ENCODE results near the gene C12orf42.

DNA sequence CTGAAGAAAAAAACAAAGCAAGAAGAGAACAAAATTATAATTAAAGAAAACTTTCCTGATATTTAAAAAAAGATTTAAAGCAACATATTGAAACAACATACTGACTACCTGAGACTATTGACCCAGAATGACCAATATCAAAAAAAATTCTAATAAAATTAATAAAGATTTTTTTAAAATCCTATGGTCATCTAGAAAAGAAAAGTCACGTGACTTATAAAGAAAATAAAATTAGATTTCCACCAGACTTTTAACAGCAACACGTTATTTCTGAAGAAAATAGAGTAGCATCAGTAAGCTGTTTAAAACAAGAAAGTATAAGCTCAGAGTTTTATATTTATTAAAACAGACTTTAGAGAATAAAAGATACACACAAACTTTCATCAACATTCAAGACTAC is 238.0 kb downstream of the C12orf42 start:
- TF ChIP-seq GATA3 (IDR thresholded peaks at IDR 0.05; ENCODE audit: low read depth, low read length): no peak
- TF ChIP-seq GATA2 (IDR thresholded peaks at IDR 0.05; ENCODE audit: low read depth, low read length): no peak

Measured in SH-SY5Y (cell line).